GM18873 (cell line): ENCODE data around the gene NLRP10.

Experiments
- ATAC-seq: cut with Tn5 transposase; IDR thresholded peaks from one replicate; pipeline ENCODE4 v1.9.1; 2021; ENCODE audit warnings: mild to moderate bottlenecking, moderate library complexity, moderate number of reproducible peaks; ENCODE audit not compliant: unreplicated experiment, low FRiP score

The NLRP10 gene

GRCh38 chr11:7977232-7977917 is 12.1 kb upstream of the NLRP10 start:
- no peak for ATAC-seq

DNA sequence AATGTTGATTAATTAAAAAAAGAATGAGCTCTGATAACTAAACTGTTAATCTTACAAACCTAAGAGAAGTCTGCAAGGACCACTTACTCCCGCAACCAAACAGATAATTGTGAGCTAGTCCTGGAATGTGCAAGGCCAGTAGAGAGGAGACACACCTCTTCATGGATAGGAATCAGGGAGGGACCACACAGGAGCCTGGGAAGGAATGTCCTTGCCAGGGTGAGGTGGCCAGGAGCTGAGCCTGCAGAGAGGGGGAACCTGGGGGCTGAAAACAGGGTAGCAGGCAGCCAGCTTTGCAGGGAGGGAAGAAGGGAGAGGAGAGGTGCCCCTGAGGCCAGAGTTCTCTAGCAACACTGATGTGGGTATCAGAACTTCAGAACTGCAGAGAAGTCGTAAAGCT is 9.4 kb upstream of the NLRP10 start:
- ATAC-seq: no peak

GRCh38 chr11:7973011-7973410 is 7.8 kb upstream of the NLRP10 start:
- no peak for ATAC-seq

GRCh38 chr11:7971846-7972245 is 6.6 kb upstream of the NLRP10 start:
- no peak for ATAC-seq

DNA sequence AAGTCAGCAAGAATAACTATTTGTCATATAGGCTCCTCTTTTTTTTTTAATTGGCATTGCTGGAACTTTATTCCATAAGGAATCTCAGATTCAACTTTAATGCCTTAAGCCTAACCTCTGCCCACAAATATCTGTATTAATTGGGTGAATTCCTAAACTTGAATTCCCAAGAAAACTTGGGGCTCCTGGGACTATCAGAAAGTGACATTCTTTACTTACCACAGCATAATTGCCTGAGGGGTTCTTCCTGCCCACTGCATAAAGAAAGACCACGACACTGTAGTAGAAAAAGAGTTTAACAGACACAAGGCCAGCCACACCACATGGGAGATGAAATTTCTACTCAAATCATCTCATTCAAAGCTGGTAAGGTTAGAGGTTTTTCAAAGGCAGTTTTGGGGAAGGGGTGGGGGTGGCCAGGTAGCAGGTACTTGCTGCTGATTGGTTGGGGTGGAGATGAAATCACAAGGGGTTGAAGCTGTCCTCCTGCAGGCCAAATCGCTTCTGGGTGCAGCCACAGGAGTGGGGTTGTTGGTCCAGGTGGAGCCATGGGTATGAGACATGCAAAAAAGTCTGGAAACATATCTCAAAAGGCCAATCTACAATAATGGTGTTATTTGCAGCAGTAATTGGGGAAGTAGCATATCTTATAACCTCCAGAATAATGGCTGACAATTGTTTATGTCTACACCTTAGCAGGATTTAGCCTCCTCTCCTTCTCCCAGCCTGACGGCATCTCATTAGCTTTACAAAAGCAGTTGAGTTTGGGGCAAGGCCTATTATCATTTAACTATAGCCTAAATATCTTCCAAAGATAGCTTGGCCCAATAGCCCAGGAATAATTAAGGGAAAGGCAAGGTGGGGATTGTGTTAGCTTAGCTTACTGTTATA is 4.8 kb upstream of the NLRP10 start:
- ATAC-seq: no peak

DNA sequence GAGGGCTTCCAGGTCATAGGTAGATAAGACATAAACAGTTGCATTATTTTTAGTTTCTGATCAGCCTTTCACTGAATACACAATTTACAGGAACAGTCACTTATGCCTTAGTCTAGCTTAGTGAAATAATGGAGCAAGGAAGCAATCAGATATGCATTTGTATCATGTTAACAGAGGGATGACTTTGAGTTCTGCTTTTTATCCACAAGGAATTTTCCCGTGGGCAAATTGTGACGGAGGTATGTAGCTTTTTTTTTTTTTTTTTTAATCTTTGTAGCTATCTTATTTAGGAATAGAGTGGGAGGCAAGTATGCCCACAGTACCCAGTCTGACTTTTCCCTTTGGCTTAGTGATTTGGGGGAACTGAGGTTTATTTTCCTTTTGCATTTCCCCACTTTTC is 3.4 kb upstream of the NLRP10 start:
- no peak for ATAC-seq

- ATAC-seq: no peak
These were observed 2.6 kb upstream of the NLRP10 start for GRCh38 chr11:7967826-7968225.

DNA sequence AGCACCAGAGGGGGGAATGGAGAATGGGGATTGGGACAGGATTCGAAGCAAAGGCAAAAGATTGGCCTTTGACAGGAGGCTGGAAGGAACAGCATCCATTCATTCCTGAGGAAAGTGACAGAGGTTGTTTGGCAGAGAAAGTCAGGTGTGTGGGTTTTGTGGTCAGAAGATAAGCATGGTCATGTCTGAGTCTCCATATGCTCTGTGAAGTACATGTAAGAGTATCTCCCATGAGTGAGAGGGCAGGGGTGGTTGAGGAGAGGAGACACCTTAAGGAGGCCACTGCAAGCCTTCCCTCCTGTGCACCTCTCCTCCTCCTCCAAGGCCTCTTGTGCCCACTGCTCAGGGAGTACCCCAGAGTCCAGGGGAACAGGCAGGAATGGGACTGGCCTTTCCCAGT is 1.9 kb upstream of the NLRP10 start:
- ATAC-seq: no peak

- no peak for ATAC-seq
These were observed 374 bp downstream of the NLRP10 start for GRCh38 chr11:7964873-7965272.

DNA sequence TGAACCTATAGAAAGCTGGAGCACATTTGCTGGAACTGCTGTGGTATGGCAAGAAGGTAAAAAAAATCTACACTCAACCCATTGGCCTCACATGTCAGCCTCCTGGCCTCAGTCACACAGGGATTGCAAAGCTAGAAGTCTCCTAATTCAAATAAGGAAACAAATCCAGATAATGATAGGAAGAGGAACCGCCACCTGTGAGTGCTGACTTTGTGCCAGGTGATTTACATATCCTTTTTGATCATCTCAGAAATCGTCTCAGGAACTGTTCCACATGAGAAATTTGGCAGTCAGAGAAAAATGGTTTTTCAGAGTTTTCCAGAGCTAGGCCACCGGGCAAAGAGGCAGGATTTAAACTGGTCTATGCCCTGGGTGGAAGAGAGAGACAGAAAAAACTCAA is 986 bp downstream of the NLRP10 start:
- ATAC-seq: no peak

- no peak for ATAC-seq
These were observed 10.1 kb downstream of the NLRP10 start for GRCh38 chr11:7955191-7955590.

DNA sequence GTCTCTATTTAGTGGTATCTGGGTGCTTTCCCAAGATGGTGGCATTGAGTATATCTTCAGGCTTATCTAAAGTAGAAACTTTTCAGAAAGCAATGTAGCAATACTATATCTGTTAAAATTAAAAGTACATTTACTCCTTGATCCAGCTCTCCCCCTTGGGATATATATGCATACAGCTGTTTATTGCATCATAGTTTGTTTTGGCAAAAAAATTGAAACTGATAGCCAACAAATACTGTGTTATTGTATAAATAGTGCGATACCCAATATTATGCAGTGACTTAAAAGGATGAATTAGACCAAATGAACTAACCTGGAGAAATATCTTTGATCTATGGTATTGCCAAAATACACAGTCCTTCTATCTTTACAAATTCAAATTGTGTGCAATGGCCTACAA is 15.3 kb downstream of the NLRP10 start:
- no peak for ATAC-seq

DNA sequence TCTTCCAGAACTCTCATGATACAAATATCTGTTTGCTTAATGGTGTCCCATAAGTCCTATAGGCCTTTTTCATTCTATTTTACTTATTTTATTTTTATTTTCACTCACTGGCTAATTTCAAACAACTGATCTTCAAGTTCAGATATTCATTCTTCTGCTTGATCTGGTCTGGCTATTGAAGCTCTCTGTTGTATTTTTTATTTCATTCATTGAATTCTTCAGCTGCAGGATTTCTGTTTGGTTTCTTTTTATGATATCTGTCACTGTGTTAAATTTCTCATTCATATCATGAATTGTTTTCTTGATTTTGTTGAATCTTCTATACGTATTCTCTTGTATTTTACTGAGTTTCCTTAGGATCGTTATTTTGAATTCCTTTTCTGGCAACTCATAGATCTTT is 21.1 kb downstream of the NLRP10 start:
- ATAC-seq: no peak

GRCh38 chr11:7941608-7942007 is 23.6 kb downstream of the NLRP10 start, which contains the start of gene OR10A3:
Gene OR10A3 (minus strand): TSS chr11:7941708. CDS start chr11:7939520, 2,188 bp downstream.
- no peak for ATAC-seq

GRCh38 chr11:7941146-7941545 is 24.1 kb downstream of the NLRP10 start:
- ATAC-seq: no peak

DNA sequence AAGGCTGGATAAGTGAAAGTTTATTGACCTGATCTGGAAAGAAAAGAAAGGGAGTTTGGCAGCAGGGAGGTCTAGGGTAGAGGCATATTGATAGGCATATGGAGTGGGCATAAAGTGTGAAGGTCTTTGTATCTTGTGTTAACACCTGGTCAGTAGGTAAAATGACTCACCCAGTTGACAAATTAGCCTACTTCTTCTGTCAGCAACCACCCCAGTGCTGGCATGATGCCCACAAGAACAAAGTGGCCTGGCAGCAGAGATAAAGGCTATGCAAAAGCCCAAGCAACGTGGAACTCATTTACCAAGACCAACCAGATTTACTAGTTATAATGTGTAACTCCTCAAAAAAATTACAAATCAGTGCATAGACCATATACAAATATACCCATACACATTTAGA is 28.6 kb downstream of the NLRP10 start:
- ATAC-seq: no peak

GRCh38 chr11:7931168-7931567 is 34.1 kb downstream of the NLRP10 start, which contains the start of gene OR10A6:
Gene OR10A6 (minus strand): TSS chr11:7931268. CDS start chr11:7928662, 2,606 bp downstream.
- ATAC-seq: no peak

DNA sequence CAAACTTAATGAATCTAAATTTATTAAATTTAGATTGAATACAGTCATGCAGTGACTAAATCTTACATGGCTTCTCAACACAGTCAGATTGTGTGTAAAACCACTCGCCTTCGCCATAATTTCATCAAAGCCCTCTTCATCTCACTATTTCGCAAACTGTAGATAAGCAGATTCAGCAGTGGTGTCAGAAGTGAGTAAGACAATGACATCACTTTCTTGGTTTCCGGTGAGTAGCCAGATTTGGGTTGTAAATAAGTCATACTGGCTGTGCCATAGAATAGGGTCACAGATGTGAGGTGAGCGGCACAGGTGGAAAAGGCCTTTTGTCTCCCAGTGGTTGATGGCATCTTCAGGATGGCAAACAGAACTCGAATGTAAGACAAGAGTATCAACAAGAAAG is 37.6 kb downstream of the NLRP10 start:
- ATAC-seq: no peak

DNA sequence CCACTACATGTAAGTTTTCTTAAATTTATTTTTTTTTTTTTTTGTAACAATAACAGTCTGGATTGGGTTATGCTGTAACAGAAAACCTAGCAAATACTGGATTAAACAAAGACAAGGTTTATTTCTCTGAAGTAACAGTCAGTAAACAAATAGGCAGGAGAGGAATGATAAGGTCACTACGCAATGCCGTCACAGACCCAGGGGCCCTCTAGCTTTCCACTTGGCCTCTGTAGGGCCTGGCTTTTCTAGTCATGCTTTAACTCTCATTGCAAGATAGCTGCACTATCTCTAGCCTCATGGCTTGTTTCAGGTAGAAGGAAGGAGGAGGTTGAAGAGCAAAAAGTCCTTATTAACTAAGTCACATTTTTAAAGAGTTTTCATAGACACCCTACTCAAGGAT is 40.7 kb downstream of the NLRP10 start:
- ATAC-seq: no peak

DNA sequence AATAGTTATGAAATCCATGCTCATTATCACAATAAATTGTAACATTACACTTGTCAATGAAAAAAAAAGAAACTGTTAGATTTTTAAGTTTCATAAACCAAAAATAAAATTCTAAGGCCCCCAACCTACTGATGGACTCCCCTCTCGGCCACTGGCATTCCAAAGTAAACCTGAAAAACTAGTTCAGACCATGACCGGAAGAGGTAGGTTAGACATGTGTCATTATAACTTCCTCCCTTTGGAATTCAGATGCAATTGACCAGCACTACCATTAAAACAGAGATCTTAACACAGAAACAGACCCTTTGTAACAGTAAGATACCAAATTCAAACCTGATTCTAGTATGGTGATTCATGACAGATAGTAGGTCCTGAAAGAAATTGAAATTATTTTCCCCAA is 47.1 kb downstream of the NLRP10 start:
- ATAC-seq: no peak
